ENCODE results near the gene CKS2. TPM values are rescaled to one million over a fixed set of nuclear protein-coding genes. Genes with fewer than 3 reads are reported as not detected.
"Not testable (repeated sequence)": the region's sequence is repeated elsewhere in the genome, so short reads cannot be mapped to it uniquely, and the experiment has no call there.

The CKS2 gene
- total RNA-seq, 1 donor from 2014 or later = 69.9 TPM

DNA sequence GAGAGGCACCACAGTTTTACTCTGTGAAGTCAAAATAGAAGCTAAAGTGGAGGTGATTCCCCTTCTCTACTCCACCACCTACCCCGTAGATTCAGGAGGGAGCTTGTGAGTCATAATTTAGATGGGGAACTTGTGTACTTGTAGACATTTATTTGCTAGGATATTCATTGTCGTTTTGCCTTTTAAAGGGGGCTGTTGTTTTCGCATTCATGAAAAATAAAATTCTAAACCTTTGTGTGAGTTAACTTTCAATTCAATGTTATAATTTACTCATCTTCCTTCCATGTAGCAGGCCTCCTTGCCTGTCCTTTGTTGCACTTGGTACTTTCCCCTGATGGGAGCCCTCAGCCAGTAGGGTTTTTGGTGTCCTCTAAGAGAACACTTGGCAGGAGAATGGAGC lies 29.3 kb downstream of the CKS2 start:
- H3K9ac ChIP-seq (ENCODE audit: low read length) = no peak overlapping the region
- no peak overlapping the region for H3K4me2 ChIP-seq (ENCODE audit: low read length)
- Mint-ChIP-seq H3K4me1 (ENCODE audit: low read depth, unreplicated experiment) (peaks cover 10% of the 10 kb centered on the region), H3K4me3 (ENCODE audit: unreplicated experiment) (no peak overlapping the region), H3K36me3 (ENCODE audit: low read depth, unreplicated experiment) (peaks cover 13% of the 10 kb centered on the region), H3K9me3 (ENCODE audit: unreplicated experiment) (no peaks in the 10 kb centered on the region), H3K27ac (ENCODE audit: unreplicated experiment) (no peak overlapping the region), H3K27me3 (ENCODE audit: low read depth, unreplicated experiment) (no peaks in the 10 kb centered on the region)
- H4K20me1 ChIP-seq (ENCODE audit: insufficient read depth, low read length) = peaks cover 10% of the 10 kb centered on the region
- FAIRE-seq (no peak), DNase-seq (ENCODE audit: low read depth) (no peak)
- H3K4me3 ChIP-seq (ENCODE audit: insufficient read depth, low read depth, low read length) = no peak overlapping the region
- H3K79me2 ChIP-seq (ENCODE audit: insufficient read depth, low read length) = no peaks in the 10 kb centered on the region
- H3K27me3 ChIP-seq (ENCODE audit: insufficient read depth, low read length) = no peaks in the 10 kb centered on the region
- TF ChIP-seq EZH2 (IDR thresholded peaks at IDR 0.05; ENCODE audit: insufficient read depth, low read length) = no peak
- TF ChIP-seq, protein P1, sequence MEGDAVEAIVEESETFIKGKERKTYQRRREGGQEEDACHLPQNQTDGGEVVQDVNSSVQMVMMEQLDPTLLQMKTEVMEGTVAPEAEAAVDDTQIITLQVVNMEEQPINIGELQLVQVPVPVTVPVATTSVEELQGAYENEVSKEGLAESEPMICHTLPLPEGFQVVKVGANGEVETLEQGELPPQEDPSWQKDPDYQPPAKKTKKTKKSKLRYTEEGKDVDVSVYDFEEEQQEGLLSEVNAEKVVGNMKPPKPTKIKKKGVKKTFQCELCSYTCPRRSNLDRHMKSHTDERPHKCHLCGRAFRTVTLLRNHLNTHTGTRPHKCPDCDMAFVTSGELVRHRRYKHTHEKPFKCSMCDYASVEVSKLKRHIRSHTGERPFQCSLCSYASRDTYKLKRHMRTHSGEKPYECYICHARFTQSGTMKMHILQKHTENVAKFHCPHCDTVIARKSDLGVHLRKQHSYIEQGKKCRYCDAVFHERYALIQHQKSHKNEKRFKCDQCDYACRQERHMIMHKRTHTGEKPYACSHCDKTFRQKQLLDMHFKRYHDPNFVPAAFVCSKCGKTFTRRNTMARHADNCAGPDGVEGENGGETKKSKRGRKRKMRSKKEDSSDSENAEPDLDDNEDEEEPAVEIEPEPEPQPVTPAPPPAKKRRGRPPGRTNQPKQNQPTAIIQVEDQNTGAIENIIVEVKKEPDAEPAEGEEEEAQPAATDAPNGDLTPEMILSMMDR (IDR thresholded peaks at IDR 0.05; ENCODE audit: insufficient read depth, low read depth, low read length) = no peak
- peaks cover 53% of the 10 kb centered on the region for H3K36me3 ChIP-seq (ENCODE audit: insufficient read depth, low read length)
- no peaks in the 10 kb centered on the region for H3K9me3 ChIP-seq (ENCODE audit: insufficient read depth, low read depth, low read length)
- H3K27ac ChIP-seq (ENCODE audit: low read depth, low read length) = no peak overlapping the region
- H3K4me1 ChIP-seq (ENCODE audit: insufficient read depth, low read length) = no peaks in the 10 kb centered on the region
- H2AFZ ChIP-seq (ENCODE audit: low read depth, low read length) = no peak overlapping the region

DNA sequence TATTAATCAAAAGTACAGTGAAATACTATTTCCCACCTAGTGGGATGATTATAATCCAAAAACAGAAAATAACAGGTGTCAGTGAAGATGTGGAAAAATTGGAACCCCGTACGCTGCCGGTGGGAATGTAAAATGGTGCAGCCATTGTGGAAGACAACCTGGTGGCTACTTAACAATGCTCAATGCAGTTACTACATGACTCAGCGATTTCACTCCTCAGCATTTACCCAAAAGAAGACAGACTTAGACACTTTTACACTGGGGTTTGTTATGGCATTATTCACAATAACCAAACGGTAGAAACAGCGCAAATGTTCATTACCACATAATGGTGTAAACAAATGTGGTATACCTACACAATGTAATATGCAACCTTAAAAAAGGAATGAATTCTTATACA lies 31.2 kb downstream of the CKS2 start:
- Mint-ChIP-seq H3K36me3 (ENCODE audit: low read depth, unreplicated experiment) (peaks cover 20% of the 10 kb centered on the region), H3K4me3 (ENCODE audit: unreplicated experiment) (no peak overlapping the region), H3K4me1 (ENCODE audit: low read depth, unreplicated experiment) (peaks cover 10% of the 10 kb centered on the region), H3K9me3 (ENCODE audit: unreplicated experiment) (no peaks in the 10 kb centered on the region), H3K27ac (ENCODE audit: unreplicated experiment) (peak overlapping the region; percentile 36), H3K27me3 (ENCODE audit: low read depth, unreplicated experiment) (no peaks in the 10 kb centered on the region)
- H4K20me1 ChIP-seq (ENCODE audit: insufficient read depth, low read length) = peaks cover 14% of the 10 kb centered on the region
- no peak overlapping the region for H3K4me2 ChIP-seq (ENCODE audit: low read length)
- H3K9ac ChIP-seq (ENCODE audit: low read length) = no peak overlapping the region
- H3K79me2 ChIP-seq (ENCODE audit: insufficient read depth, low read length) = no peaks in the 10 kb centered on the region
- H3K4me3 ChIP-seq (ENCODE audit: insufficient read depth, low read depth, low read length) = no peak overlapping the region
- FAIRE-seq (no peak), DNase-seq (ENCODE audit: low read depth) (no peak)
- H3K36me3 ChIP-seq (ENCODE audit: insufficient read depth, low read length) = peaks cover 63% of the 10 kb centered on the region
- H3K27me3 ChIP-seq (ENCODE audit: insufficient read depth, low read length) = no peaks in the 10 kb centered on the region
- no peak overlapping the region for H2AFZ ChIP-seq (ENCODE audit: low read depth, low read length)
- no peaks in the 10 kb centered on the region for H3K9me3 ChIP-seq (ENCODE audit: insufficient read depth, low read depth, low read length)
- TF ChIP-seq, protein P1 (IDR thresholded peaks at IDR 0.05; ENCODE audit: insufficient read depth, low read depth, low read length) = no peak
- TF ChIP-seq EZH2 (IDR thresholded peaks at IDR 0.05; ENCODE audit: insufficient read depth, low read length) = no peak
- no peak overlapping the region for H3K27ac ChIP-seq (ENCODE audit: low read depth, low read length)
- H3K4me1 ChIP-seq (ENCODE audit: insufficient read depth, low read length) = no peaks in the 10 kb centered on the region

DNA sequence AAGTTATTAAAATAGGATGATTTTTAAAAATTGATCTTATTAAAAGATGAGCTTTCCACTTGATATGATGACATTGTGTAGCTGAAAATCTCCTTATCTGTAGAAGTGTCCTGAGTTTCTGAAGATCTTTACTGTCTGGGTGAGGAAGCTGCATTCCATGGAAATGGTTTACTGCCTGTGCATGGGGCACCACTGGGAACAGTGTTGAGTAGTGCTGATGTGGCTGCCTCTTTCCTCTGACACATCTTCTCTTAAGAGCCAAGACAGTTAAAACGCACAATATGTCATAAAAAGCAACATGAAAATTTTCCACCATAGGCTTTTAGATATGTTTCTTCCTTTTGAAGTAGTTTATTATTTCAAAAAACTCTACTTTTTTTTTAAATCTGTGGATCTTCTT lies 32.0 kb downstream of the CKS2 start:
- no peaks in the 10 kb centered on the region for H3K79me2 ChIP-seq (ENCODE audit: insufficient read depth, low read length)
- H3K27me3 ChIP-seq (ENCODE audit: insufficient read depth, low read length) = no peaks in the 10 kb centered on the region
- H4K20me1 ChIP-seq (ENCODE audit: insufficient read depth, low read length) = peaks cover 9% of the 10 kb centered on the region
- H3K9me3 ChIP-seq (ENCODE audit: insufficient read depth, low read depth, low read length) = no peaks in the 10 kb centered on the region
- TF ChIP-seq, protein P1 (IDR thresholded peaks at IDR 0.05; ENCODE audit: insufficient read depth, low read depth, low read length) = no peak
- TF ChIP-seq EZH2 (IDR thresholded peaks at IDR 0.05; ENCODE audit: insufficient read depth, low read length) = no peak
- H3K4me3 ChIP-seq (ENCODE audit: insufficient read depth, low read depth, low read length) = no peak overlapping the region
- H3K9me3 Mint-ChIP-seq (ENCODE audit: unreplicated experiment) = no peaks in the 10 kb centered on the region
- no peaks in the 10 kb centered on the region for H3K27me3 Mint-ChIP-seq (ENCODE audit: low read depth, unreplicated experiment)
- H3K4me2 ChIP-seq (ENCODE audit: low read length) = no peak overlapping the region
- no peaks in the 10 kb centered on the region for H3K4me1 ChIP-seq (ENCODE audit: insufficient read depth, low read length)
- FAIRE-seq (no peak), DNase-seq (ENCODE audit: low read depth) (no peak)
- no peak overlapping the region for H2AFZ ChIP-seq (ENCODE audit: low read depth, low read length)
- peaks cover 19% of the 10 kb centered on the region for H3K36me3 Mint-ChIP-seq (ENCODE audit: low read depth, unreplicated experiment)
- H3K36me3 ChIP-seq (ENCODE audit: insufficient read depth, low read length) = peaks cover 57% of the 10 kb centered on the region
- H3K27ac Mint-ChIP-seq (ENCODE audit: unreplicated experiment) = peak overlapping the region; percentile 54
- H3K27ac ChIP-seq (ENCODE audit: low read depth, low read length) = no peak overlapping the region
- H3K9ac ChIP-seq (ENCODE audit: low read length) = no peak overlapping the region
- H3K4me1 Mint-ChIP-seq (ENCODE audit: low read depth, unreplicated experiment) = peaks cover 10% of the 10 kb centered on the region
- no peak overlapping the region for H3K4me3 Mint-ChIP-seq (ENCODE audit: unreplicated experiment)

DNA sequence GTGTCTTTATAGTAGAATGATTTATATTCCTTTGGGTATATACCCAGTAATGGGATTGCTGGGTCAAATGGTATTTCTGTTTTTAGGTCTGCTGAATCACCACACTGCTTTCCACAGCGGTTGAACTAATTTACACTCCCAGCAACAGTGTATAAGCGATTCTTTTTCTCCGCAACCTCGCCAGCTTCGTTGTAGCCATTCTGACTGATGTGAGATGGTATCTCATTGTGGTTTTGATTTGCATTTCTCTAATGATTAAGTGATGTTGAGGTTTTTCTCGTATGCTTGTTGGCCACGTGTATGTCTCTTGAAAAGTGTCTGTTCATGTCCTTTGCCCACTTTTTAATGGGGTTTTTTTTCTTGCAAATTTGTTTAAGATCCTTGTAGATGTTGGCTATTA lies 32.8 kb downstream of the CKS2 start:
- FAIRE-seq = not testable (repeated sequence)

More for the DNA sequence above, 32.8 kb downstream of the CKS2 start:
- not testable (repeated sequence) for H3K27ac Mint-ChIP-seq (ENCODE audit: unreplicated experiment); H3K4me3 Mint-ChIP-seq (ENCODE audit: unreplicated experiment); H3K4me1 Mint-ChIP-seq (ENCODE audit: low read depth, unreplicated experiment); H3K9me3 ChIP-seq (ENCODE audit: insufficient read depth, low read depth, low read length); H3K79me2 ChIP-seq (ENCODE audit: insufficient read depth, low read length); H3K27me3 ChIP-seq (ENCODE audit: insufficient read depth, low read length); H3K27me3 Mint-ChIP-seq (ENCODE audit: low read depth, unreplicated experiment); H3K9ac ChIP-seq (ENCODE audit: low read length); H3K27ac ChIP-seq (ENCODE audit: low read depth, low read length); H3K9me3 Mint-ChIP-seq (ENCODE audit: unreplicated experiment); H4K20me1 ChIP-seq (ENCODE audit: insufficient read depth, low read length); H3K4me2 ChIP-seq (ENCODE audit: low read length); H3K4me3 ChIP-seq (ENCODE audit: insufficient read depth, low read depth, low read length); H2AFZ ChIP-seq (ENCODE audit: low read depth, low read length); H3K4me1 ChIP-seq (ENCODE audit: insufficient read depth, low read length)
- H3K36me3 ChIP-seq (ENCODE audit: insufficient read depth, low read length) = peaks cover 58% of the 10 kb centered on the region
- peak; percentile 78 for DNase-seq (ENCODE audit: low read depth)
- H3K36me3 Mint-ChIP-seq (ENCODE audit: low read depth, unreplicated experiment) = peaks cover 19% of the 10 kb centered on the region
